Skeletal muscle tissue (tissue), 4 donors: ENCODE results near the gene MB. TPM values are rescaled to one million over a fixed set of nuclear protein-coding genes. Genes with fewer than 3 reads are reported as not detected.

Experiments
- H3K27ac ChIP-seq: one replicate; pipeline ENCODE4 v1.7.0; 2013; ENCODE audit warnings: mild to moderate bottlenecking, low read depth, low read length, inconsistent platforms
- H3K27me3 ChIP-seq, 3 donors: one replicate each; pipeline ENCODE4 v1.7.0; 2013; ENCODE audit warnings: low read length in 3 of 3; ENCODE audit not compliant: control insufficient read depth in 3 of 3, insufficient read depth in 3 of 3
- H3K36me3 ChIP-seq, 3 donors: one replicate each; pipeline ENCODE4 v1.7.0; 2013; ENCODE audit warnings: low read length in 3 of 3; ENCODE audit not compliant: control insufficient read depth in 3 of 3, insufficient read depth in 3 of 3
- H3K4me1 ChIP-seq, 3 donors: one replicate each; pipeline ENCODE4 v1.7.0; 2013; ENCODE audit warnings: low read length in 3 of 3, mild to moderate bottlenecking in 3 of 3; ENCODE audit not compliant: control insufficient read depth in 3 of 3, insufficient read depth in 3 of 3
- H3K4me3 ChIP-seq, 3 donors: one replicate each; pipeline ENCODE4 v1.7.0; 2013; ENCODE audit warnings: low read length in 3 of 3
- H3K9ac ChIP-seq, 3 donors: one replicate each; pipeline ENCODE4 v1.7.0; 2013; ENCODE audit warnings: low read length in 3 of 3, mild to moderate bottlenecking in 3 of 3, moderate library complexity in 2 of 3, low read depth in 1 of 3
- H3K9me3 ChIP-seq, 3 donors: one replicate each; pipeline ENCODE4 v1.7.0; 2013; ENCODE audit warnings: low read length in 3 of 3; ENCODE audit not compliant: control insufficient read depth in 3 of 3
- total RNA-seq: library from RNA; depleted of rRNA; stranded (reverse); fragments of >200 nt; gene quantifications from one replicate; pipeline ENCODE4 v1.2.3, GENCODE V29; 2014
- donor health status: Osteomylitis.

Gene MB
- total RNA-seq, 1 donor from 2014 or later, result 84.5 TPM

- Histone ChIP-seq H3K27me3 (no peaks in the 10 kb centered on the region), H3K4me1 (peaks cover 10 to 12% (median 12%) of the 10 kb centered on the region in 3 donors), H3K36me3 (peaks cover 20 to 26% (median 25%) of the 10 kb centered on the region in 3 donors), H3K27ac (no peak overlapping the region), H3K9ac (no peak overlapping the region), H3K9me3 (peaks cover 0 to 3% (median 0%) of the 10 kb centered on the region in 3 donors), H3K4me3 (no peak overlapping the region)
Measured at GRCh38 chr22:35653824-35654223, 36.7 kb upstream of the MB start.

- H3K9ac ChIP-seq, result no peak overlapping the region
- H3K4me3 ChIP-seq, result no peak overlapping the region
- peaks cover under 1 to 4% (median 4%) of the 10 kb centered on the region in 3 donors for H3K36me3 ChIP-seq
- peaks cover 0 to 3% (median 0%) of the 10 kb centered on the region in 3 donors for H3K9me3 ChIP-seq
- no peaks in the 10 kb centered on the region for H3K27me3 ChIP-seq
- no peak overlapping the region for H3K27ac ChIP-seq
- peaks cover 16 to 38% (median 19%) of the 10 kb centered on the region in 3 donors for H3K4me1 ChIP-seq
Measured at GRCh38 chr22:35651085-35651484, 34.0 kb upstream of the MB start.

- H3K27ac ChIP-seq, result peak overlapping the region; percentile 93
- peaks cover 0 to 4% (median 0%) of the 10 kb centered on the region in 3 donors for H3K36me3 ChIP-seq
- peaks cover 16 to 38% (median 19%) of the 10 kb centered on the region in 3 donors for H3K4me1 ChIP-seq
- H3K9me3 ChIP-seq, result peaks cover 0 to 3% (median 0%) of the 10 kb centered on the region in 3 donors
- no peaks in the 10 kb centered on the region for H3K27me3 ChIP-seq
- peak overlapping the region; percentile 94 to 96 (median 95) for H3K9ac ChIP-seq
- H3K4me3 ChIP-seq, result peak overlapping the region; percentile 82 to 95 (median 83)
Measured at GRCh38 chr22:35649636-35650250, 32.6 kb upstream of the MB start.

- peak overlapping the region; percentile 94 to 96 (median 95) for H3K9ac ChIP-seq
- H3K9me3 ChIP-seq, result peaks cover 0 to 3% (median 0%) of the 10 kb centered on the region in 3 donors
- H3K27ac ChIP-seq, result peak overlapping the region; percentile 93
Measured at GRCh38 chr22:35649026-35649553, 32.0 kb upstream of the MB start.

GRCh38 chr22:35648066-35649025 lies 31.2 kb upstream of the MB start, which contains the start of gene APOL6:
TSS of gene APOL6 (plus strand) at chr22:35648446. CDS start at chr22:35656426, 7,980 bp downstream.
- peak within 1 kb of the TSS; percentile 82 to 95 (median 83) for H3K4me3 ChIP-seq
- peak within 1 kb of the TSS; percentile 93 for H3K27ac ChIP-seq
- H3K9me3 ChIP-seq, result peaks cover 0 to 3% (median 0%) of the 10 kb centered on the region in 3 donors
- H3K9ac ChIP-seq, result peak within 1 kb of the TSS; percentile 94 to 96 (median 95)
- H3K27me3 ChIP-seq, result no peaks in the 10 kb centered on the region
- H3K36me3 ChIP-seq, result peaks cover 0 to 2% (median 0%) of the 10 kb centered on the region in 3 donors
- peaks cover 16 to 38% (median 19%) of the 10 kb centered on the region in 3 donors for H3K4me1 ChIP-seq

More at GRCh38 chr22:35649026-35649553, 32.0 kb upstream of the MB start:
- Histone ChIP-seq H3K4me3 (peak overlapping the region; percentile 82 to 95 (median 83)), H3K36me3 (peaks cover 0 to 2% (median 0%) of the 10 kb centered on the region in 3 donors), H3K27me3 (no peaks in the 10 kb centered on the region), H3K4me1 (peaks cover 16 to 38% (median 19%) of the 10 kb centered on the region in 3 donors)

GRCh38 chr22:35645646-35646045 lies 28.5 kb upstream of the MB start:
- no peaks in the 10 kb centered on the region for H3K9me3 ChIP-seq
- H3K4me3 ChIP-seq, result no peak overlapping the region
- H3K4me1 ChIP-seq, result peaks cover 16 to 38% (median 22%) of the 10 kb centered on the region in 3 donors
- no peak overlapping the region for H3K9ac ChIP-seq
- no peaks in the 10 kb centered on the region for H3K27me3 ChIP-seq
- H3K36me3 ChIP-seq, result no peaks in the 10 kb centered on the region
- no peak overlapping the region for H3K27ac ChIP-seq

- Histone ChIP-seq H3K9ac (no peak overlapping the region), H3K4me3 (no peak overlapping the region), H3K27me3 (no peaks in the 10 kb centered on the region), H3K9me3 (no peaks in the 10 kb centered on the region), H3K27ac (no peak overlapping the region), H3K36me3 (no peaks in the 10 kb centered on the region), H3K4me1 (peaks cover 5 to 28% (median 13%) of the 10 kb centered on the region in 3 donors)
Measured at GRCh38 chr22:35643991-35644390, 26.9 kb upstream of the MB start.

- Histone ChIP-seq H3K27me3 (no peaks in the 10 kb centered on the region), H3K27ac (no peak overlapping the region), H3K9me3 (no peaks in the 10 kb centered on the region), H3K36me3 (no peaks in the 10 kb centered on the region), H3K4me3 (no peak overlapping the region), H3K9ac (no peak overlapping the region), H3K4me1 (peaks cover 17 to 29% (median 28%) of the 10 kb centered on the region in 3 donors)
Measured at GRCh38 chr22:35642305-35642741, 25.2 kb upstream of the MB start.

- Histone ChIP-seq H3K36me3 (no peaks in the 10 kb centered on the region), H3K4me1 (peaks cover 17 to 25% (median 20%) of the 10 kb centered on the region in 3 donors), H3K4me3 (no peak overlapping the region), H3K27me3 (no peaks in the 10 kb centered on the region), H3K27ac (no peak overlapping the region), H3K9me3 (no peaks in the 10 kb centered on the region), H3K9ac (no peak overlapping the region)
Measured at GRCh38 chr22:35641494-35642120, 24.5 kb upstream of the MB start.
